CD4-positive, alpha-beta T cell (primary cell): ENCODE results near the gene DOCK9. TPM values are rescaled to one million over a fixed set of nuclear protein-coding genes. Genes with fewer than 3 reads are reported as not detected.
"Not testable (repeated sequence)": the region's sequence is repeated elsewhere in the genome, so short reads cannot be mapped to it uniquely, and the experiment has no call there.

ENCODE experiments used
- ATAC-seq: fragments of 200-7000 bp; cut with Tn5 transposase; one replicate; pipeline ENCODE4 v1.10.0; 2022; ENCODE audit warnings: mild to moderate bottlenecking; ENCODE audit not compliant: poor library complexity
- CTCF ChIA-PET: fragments of 350-600 bp; sonication (Branson Sonifier 250); formaldehyde crosslinking; loops from one replicate; lab custom pipeline; 2021; ENCODE audit warnings: antibody characterized with exemption, inconsistent platforms; lab: Charles Lee
- POLR2A ChIA-PET: fragments of 350-600 bp; sonication (Branson Sonifier 250); formaldehyde crosslinking; loops from one replicate; lab custom pipeline; 2021; ENCODE audit warnings: antibody characterized with exemption, inconsistent platforms; lab: Charles Lee
- DNase-seq, 14 experiments: peaks; one replicate each; pipeline ENCODE4 v3.0.0-alpha.2; 2013 to 2020; ENCODE audit warnings: mixed read lengths in 2 of 14
- H3K27ac ChIP-seq, 2 donors: one replicate each; pipeline versions ENCODE4 v1.5.1 to v1.7.0; 2013; ENCODE audit warnings: low read length in 2 of 2, low read depth in 1 of 2, mild to moderate bottlenecking in 1 of 2
- H3K27me3 ChIP-seq, 2 experiments: 1 replicate in 1 of 2; 2 replicates in 1 of 2; pipeline versions ENCODE4 v1.6.1 to v1.7.0; 2013; ENCODE audit warnings: low read length in 2 of 2, control low read depth in 1 of 2, mild to moderate bottlenecking in 1 of 2, moderate library complexity in 1 of 2; ENCODE audit not compliant: insufficient read depth in 2 of 2, control insufficient read depth in 1 of 2
- H3K36me3 ChIP-seq: one replicate; pipeline ENCODE4 v1.6.1; 2013; ENCODE audit warnings: low read length, control low read depth; ENCODE audit not compliant: insufficient read depth
- H3K4me1 ChIP-seq: one replicate; pipeline ENCODE4 v1.6.1; 2013; ENCODE audit warnings: low read length, control low read depth; ENCODE audit not compliant: insufficient read depth
- H3K4me3 ChIP-seq: one replicate; pipeline ENCODE4 v1.5.1; 2013; ENCODE audit warnings: mild to moderate bottlenecking, low read length, moderate library complexity
- H3K9me3 ChIP-seq, 2 experiments: 1 replicate in 1 of 2; 2 replicates in 1 of 2; pipeline versions ENCODE4 v1.6.1 to v1.7.0; 2013; ENCODE audit warnings: low read length in 2 of 2, mild to moderate bottlenecking in 2 of 2, control low read depth in 1 of 2, moderate library complexity in 1 of 2; ENCODE audit not compliant: control insufficient read depth in 1 of 2, insufficient read depth in 1 of 2
- H3K27ac Mint-ChIP-seq: one replicate; pipeline ENCODE4 v1.8.0; 2020; ENCODE audit warnings: mixed read lengths
- H3K27me3 Mint-ChIP-seq: one replicate; pipeline ENCODE4 v1.8.0; 2021; ENCODE audit warnings: mixed read lengths
- H3K36me3 Mint-ChIP-seq: one replicate; pipeline ENCODE4 v1.8.0; 2021; ENCODE audit warnings: low read depth, mixed read lengths
- H3K4me1 Mint-ChIP-seq: one replicate; pipeline ENCODE4 v1.8.0; 2021; ENCODE audit warnings: low read depth, mixed read lengths
- H3K4me3 Mint-ChIP-seq: one replicate; pipeline ENCODE4 v1.8.0; 2020; ENCODE audit warnings: mild to moderate bottlenecking, mixed read lengths
- H3K9me3 Mint-ChIP-seq: one replicate; pipeline ENCODE4 v1.8.0; 2020; ENCODE audit warnings: mixed read lengths
- intact Hi-C, 2 experiments: fragments of 100-400 bp; cut with DNase I in 1 of 2; cut with micrococcal nuclease in 1 of 2; formaldehyde crosslinking; loops; one replicate each; pipeline versions ENCODE4 v1.15.1 to v1.9.0; 2023 to 2025; cut with DNase I, micrococcal nuclease
- total RNA-seq, 174 experiments: library from RNA in 2 of 174; stranded (reverse) in 2 of 174; gene quantifications; one replicate each; pipeline ENCODE4 v1.2.3 and lab custom pipeline; 2021 to 2026
- TF ChIP-seq, protein P1 (sequence below): fragments of 200-600 bp; IDR thresholded peaks from one replicate; pipeline ENCODE4 v1.8.0; 2022; ENCODE audit warnings: antibody characterized with exemption, mild to moderate bottlenecking

DOCK9 gene
- total RNA-seq, 2 experiments from 2014 or later = 76.3 to 79.3 TPM

DNA sequence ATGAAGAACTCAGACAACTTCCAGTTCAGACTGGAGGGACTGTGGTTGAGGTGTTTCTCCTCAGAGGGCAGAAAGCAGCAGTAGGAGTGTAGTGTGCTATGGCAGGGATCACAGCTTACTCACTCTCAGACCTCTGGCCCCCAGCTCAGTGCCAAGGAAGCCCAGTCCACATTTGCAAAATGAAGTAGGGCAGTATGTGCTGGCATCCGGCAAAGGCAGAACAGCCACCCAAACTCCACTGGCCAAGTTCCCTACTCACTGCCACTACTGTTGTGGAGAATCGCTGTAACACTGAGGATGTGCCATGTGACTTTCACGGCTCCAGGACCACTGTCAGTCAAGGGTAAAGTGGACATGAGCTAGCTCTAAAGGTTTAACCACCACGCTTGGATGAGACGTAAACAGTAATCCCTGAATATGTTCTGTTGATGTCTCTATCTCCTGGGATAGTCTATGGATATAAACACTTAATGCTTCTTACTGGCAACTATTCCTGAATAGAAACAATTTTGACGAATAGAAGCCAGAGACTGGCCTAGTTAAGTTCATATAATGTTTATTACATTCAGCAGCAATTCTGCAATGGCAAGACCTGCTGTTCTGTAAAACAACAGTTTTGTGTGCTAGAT, 158.4 kb downstream of the DOCK9 start:
- no peaks in the 10 kb centered on the region for H3K9me3 Mint-ChIP-seq
- no peaks in the 10 kb centered on the region for H3K4me1 ChIP-seq
- no peaks in the 10 kb centered on the region for H3K9me3 ChIP-seq
- POLR2A ChIA-PET = no interaction called here
- H3K4me1 Mint-ChIP-seq = no peaks in the 10 kb centered on the region
- no peak overlapping the region for H3K4me3 Mint-ChIP-seq
- no peaks in the 10 kb centered on the region for H3K27me3 Mint-ChIP-seq
- H3K27me3 ChIP-seq = no peaks in the 10 kb centered on the region
- TF ChIP-seq, protein P1, sequence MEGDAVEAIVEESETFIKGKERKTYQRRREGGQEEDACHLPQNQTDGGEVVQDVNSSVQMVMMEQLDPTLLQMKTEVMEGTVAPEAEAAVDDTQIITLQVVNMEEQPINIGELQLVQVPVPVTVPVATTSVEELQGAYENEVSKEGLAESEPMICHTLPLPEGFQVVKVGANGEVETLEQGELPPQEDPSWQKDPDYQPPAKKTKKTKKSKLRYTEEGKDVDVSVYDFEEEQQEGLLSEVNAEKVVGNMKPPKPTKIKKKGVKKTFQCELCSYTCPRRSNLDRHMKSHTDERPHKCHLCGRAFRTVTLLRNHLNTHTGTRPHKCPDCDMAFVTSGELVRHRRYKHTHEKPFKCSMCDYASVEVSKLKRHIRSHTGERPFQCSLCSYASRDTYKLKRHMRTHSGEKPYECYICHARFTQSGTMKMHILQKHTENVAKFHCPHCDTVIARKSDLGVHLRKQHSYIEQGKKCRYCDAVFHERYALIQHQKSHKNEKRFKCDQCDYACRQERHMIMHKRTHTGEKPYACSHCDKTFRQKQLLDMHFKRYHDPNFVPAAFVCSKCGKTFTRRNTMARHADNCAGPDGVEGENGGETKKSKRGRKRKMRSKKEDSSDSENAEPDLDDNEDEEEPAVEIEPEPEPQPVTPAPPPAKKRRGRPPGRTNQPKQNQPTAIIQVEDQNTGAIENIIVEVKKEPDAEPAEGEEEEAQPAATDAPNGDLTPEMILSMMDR = no peak
- DNase-seq (no peak), ATAC-seq (no peak)
- no peak overlapping the region for H3K27ac Mint-ChIP-seq
- H3K4me3 ChIP-seq = no peak overlapping the region
- H3K36me3 ChIP-seq = peaks cover 67% of the 10 kb centered on the region
- no peak overlapping the region for H3K27ac ChIP-seq
- peaks cover 74% of the 10 kb centered on the region for H3K36me3 Mint-ChIP-seq
- CTCF ChIA-PET = no interaction called here
- intact Hi-C loops = no loop called here

DNA sequence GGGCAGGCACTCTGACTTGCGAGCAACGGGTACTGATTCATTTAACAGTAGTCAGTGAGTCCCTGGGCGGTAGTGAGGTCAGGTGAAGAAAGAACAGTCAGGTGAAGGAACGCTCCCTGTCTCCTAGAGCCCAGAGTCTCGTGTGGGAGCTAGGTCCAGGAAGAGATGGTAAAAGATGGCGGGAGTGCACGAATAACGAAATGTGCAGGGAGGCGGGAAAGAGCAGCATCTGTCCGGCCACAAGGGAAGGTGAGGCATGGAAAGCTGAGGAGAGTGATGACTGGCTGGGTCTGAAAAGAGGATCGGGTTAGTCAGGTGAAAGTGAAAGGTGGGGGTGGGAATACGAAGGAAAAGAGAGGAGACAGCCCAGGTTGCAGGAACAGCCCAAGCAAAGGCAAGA, 161.5 kb downstream of the DOCK9 start:
- H3K36me3 Mint-ChIP-seq = peaks cover 54% of the 10 kb centered on the region
- ATAC-seq = no peak

DNA sequence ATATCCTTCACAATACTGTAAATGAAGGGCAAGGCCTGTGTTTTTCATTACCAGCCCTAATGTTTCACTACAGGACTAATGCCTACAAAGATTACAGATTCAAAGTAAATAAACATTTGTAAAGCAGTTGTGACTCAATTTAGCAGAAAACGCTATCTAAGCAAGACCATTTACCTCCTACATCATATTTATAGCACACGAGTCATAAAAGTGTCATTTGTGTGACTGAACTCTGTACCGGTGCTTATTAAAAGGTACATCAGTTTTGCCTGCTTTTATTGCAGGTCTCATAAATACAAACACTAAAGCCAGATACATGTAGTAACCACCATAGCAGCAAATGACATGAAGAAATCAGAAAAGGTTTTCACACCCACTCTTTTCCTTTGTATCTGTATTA, 163.9 kb downstream of the DOCK9 start:
- H3K4me3 Mint-ChIP-seq = no peak overlapping the region
- Histone ChIP-seq H3K9me3 (no peaks in the 10 kb centered on the region), H3K27ac (no peak overlapping the region), H3K27me3 (no peaks in the 10 kb centered on the region), H3K36me3 (peaks cover 42% of the 10 kb centered on the region), H3K4me3 (no peak overlapping the region), H3K4me1 (no peaks in the 10 kb centered on the region)
- DNase-seq (no peak), ATAC-seq (no peak)
- TF ChIP-seq, protein P1 = no peak
- intact Hi-C loops = no loop called here
- CTCF ChIA-PET = no interaction called here
- no peaks in the 10 kb centered on the region for H3K9me3 Mint-ChIP-seq
- no peaks in the 10 kb centered on the region for H3K4me1 Mint-ChIP-seq
- H3K36me3 Mint-ChIP-seq = peaks cover 58% of the 10 kb centered on the region
- POLR2A ChIA-PET = no interaction called here
- H3K27ac Mint-ChIP-seq = no peak overlapping the region
- H3K27me3 Mint-ChIP-seq = no peaks in the 10 kb centered on the region

More for the DNA sequence above, 161.5 kb downstream of the DOCK9 start:
- Histone ChIP-seq H3K4me1 (no peaks in the 10 kb centered on the region), H3K27me3 (no peaks in the 10 kb centered on the region), H3K36me3 (peaks cover 45% of the 10 kb centered on the region), H3K27ac (no peak overlapping the region), H3K4me3 (no peak overlapping the region), H3K9me3 (no peaks in the 10 kb centered on the region)
- Mint-ChIP-seq H3K27ac (no peak overlapping the region), H3K9me3 (no peaks in the 10 kb centered on the region), H3K4me1 (no peaks in the 10 kb centered on the region), H3K4me3 (no peak overlapping the region), H3K27me3 (no peaks in the 10 kb centered on the region)
- intact Hi-C loops = no loop called here
- ChIA-PET POLR2A (no interaction called here), CTCF (no interaction called here)
- TF ChIP-seq, protein P1 = no peak
- no peak for DNase-seq

DNA sequence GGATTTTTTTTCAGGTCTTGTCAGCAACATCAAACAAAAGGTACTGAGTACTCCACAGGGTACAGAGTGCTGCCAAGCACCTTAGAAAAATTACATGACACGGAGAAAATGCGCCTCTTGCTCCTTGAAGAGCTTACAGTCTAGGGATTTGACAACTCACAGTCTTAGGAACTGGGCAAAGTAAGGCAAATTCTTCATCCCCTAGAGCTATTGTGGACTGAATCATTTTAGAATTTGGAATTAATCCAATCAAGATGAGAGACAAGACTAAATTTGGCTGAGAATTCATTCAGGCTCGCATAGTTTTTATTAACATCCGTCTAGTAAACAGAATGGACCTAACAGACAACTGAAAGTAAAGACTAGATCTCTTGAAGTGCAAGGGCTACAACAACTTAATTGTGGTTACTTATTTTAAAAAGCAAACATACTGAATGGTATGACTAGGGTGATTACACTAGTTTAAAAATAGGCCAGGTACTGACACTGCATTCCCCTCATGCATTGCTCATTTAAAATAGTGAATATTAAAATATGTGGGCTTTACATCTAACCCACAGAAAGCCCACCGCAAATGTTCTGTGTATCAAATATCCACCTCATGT, 165.6 kb downstream of the DOCK9 start:
- H3K4me1 ChIP-seq, H3K27ac ChIP-seq, H3K4me3 ChIP-seq, H3K9me3 Mint-ChIP-seq, CTCF ChIA-PET, H3K27me3 Mint-ChIP-seq, ATAC-seq, POLR2A ChIA-PET, intact Hi-C loops, H3K4me1 Mint-ChIP-seq, H3K4me3 Mint-ChIP-seq, H3K27me3 ChIP-seq, H3K9me3 ChIP-seq, DNase-seq, H3K27ac Mint-ChIP-seq: not testable (repeated sequence)
- H3K36me3 ChIP-seq = peaks cover 53% of the 10 kb centered on the region
- H3K36me3 Mint-ChIP-seq = peaks cover 63% of the 10 kb centered on the region
